Left renal pelvis (tissue), 4 donors: ENCODE data around the gene AAK1. TPM values are rescaled to one million over a fixed set of nuclear protein-coding genes. Genes with fewer than 3 reads are reported as not detected.
"Not testable (repeated sequence)": the region's sequence is repeated elsewhere in the genome, so short reads cannot be mapped to it uniquely, and the experiment has no call there.

Experiments used
- DNase-seq, 4 donors: peaks; one replicate each; pipeline ENCODE4 v3.0.0-alpha.2; 2013; ENCODE audit warnings: low read depth in 4 of 4, low spot score in 3 of 4
- polyA plus RNA-seq, 4 donors: library from polyadenylated mRNA; unstranded; fragments of 120-200 nt; gene quantifications; one replicate each; pipeline ENCODE4 v1.2.1, GENCODE V29; 2013; ENCODE audit not compliant: insufficient read length in 4 of 4

AAK1 gene
- polyA plus RNA-seq, 4 donors, result 17.5 to 25.5 (median 23.5) TPM

DNA sequence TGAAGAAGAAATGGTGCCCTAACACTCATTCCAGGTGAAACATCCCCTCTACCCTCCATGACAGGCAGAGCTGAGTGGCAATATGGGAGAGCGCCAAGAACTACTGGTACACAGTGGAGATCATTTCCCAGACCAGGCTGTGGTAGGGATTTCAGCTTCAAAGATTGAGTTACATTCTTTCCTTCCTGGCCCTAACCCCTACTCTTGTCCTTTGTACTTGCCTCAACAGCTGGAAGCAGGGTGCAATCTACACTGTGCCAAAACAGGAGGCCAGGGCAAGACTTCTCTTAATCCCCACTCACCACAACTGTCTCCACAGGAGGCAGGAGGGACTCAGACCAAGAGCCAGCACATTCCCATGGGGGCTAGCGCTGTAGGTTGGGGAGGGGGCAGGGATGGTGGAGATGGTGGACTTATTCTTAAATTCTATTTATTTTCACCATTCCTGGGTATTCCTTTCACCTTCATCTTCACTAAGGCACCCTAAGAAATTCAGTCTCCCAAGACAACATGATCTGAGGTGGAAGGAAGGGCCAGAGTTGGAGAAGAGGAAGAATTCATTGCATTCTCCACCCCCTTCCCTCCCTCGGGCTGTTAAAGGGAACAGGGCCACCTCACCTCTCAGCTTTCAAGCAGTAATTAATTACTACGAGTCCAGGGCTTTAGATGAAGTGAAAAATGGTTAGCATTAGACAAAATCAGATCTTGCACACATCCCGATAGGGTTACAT is 65.9 kb downstream of the AAK1 start:
- DNase-seq, result no peak

DNA sequence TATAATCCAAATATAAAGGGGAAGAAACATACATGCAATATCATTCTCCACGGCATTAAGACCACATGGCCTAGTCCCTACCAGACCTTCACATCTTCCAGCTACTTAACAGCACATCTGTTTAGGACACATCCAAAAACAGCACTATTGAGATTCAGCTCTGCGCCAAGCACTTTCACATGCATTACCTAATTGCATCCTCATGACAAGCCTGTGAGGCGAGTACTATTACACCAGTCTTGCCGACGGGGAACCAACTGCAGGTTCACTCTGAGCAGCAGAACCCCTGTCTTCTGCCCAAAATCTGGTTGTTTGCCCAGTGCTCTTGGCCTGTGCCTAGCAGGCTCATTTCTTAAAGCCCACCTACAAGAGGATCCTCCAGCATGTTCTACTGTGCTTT is 66.7 kb downstream of the AAK1 start:
- DNase-seq, result no peak

DNA sequence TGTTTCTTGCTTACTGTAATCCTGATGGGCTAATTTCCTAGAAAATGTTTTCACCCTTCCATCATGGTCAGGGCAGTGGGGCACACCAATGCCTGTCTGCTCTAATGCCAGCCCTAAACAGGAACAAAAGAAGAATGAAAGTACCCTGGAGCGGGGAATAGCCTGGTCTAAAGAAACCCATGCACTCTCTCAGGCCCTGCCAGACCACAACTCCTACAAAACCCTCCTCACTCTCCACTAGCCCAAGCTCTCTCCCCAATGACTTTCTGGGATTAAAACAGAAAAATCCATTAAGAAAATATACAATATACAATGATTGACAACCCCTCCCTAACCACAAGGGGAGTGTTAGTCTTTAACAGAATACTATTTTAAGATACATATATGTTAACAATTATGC is 67.6 kb downstream of the AAK1 start:
- DNase-seq, result no peak

DNA sequence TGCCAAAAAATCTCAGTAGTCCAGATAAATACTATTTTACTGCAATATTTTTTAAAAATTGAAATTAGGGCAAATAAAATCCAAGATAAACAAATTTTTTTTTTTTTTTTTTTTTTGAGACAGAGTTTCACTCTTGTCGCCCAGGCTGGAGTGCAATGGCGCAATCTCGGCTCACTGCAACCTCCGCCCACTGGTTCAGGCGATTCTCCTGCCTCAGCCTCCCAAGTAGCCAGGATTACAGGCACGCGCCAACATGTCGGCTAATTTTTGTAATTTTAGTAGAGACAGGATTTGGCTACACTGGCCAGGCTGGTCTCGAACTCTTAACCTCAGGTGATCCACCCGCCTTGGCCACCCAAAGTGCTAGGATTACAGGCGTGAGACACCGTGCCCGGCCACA is 68.2 kb downstream of the AAK1 start:
- not testable (repeated sequence) for DNase-seq

- no peak for DNase-seq
These were observed 70.9 kb downstream of the AAK1 start for GRCh38 chr2:69572641-69573040.

GRCh38 chr2:69571189-69571588 is 72.3 kb downstream of the AAK1 start:
- DNase-seq, result no peak

DNA sequence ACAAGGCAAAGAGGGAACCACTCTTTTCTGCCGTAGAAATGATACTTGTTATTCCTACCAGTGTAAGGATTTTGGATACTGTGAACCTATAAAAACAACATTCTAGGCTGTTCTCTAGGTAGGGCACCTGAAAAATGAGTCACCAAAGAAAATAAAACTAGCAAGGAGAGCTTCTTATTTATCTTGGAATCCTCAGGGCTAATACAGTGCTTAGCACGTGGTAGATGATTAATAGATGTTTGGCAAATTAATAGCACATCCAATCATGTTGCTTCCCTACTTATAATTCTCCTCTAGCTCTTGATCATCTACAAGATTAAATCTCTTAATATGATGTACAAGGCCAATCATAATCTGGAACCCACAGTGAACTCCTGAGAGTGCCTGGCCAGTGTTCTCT is 73.1 kb downstream of the AAK1 start:
- no peak for DNase-seq

GRCh38 chr2:69567909-69568300 is 75.6 kb downstream of the AAK1 start:
- DNase-seq, result no peak

- no peak for DNase-seq
These were observed 76.2 kb downstream of the AAK1 start for GRCh38 chr2:69567157-69567908.

DNA sequence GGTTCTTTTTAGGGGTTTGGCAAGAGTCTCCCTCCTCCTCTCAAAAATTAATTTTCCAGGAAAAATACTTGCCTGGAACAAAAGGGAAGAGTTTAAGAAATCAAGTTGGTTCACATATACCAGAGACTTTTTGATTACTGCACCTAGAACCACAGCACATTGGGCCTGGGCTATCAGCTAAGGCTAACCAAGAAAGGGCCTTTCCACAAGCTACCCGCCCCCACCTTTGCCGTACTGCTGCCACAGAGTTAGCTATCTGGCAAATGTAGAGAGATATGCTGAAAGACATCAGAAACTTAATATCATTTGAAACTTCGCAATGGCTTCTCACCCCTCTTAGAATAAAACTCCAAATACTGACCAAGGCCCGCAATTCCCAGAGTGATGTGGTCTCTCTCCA is 76.9 kb downstream of the AAK1 start:
- no peak for DNase-seq

DNA sequence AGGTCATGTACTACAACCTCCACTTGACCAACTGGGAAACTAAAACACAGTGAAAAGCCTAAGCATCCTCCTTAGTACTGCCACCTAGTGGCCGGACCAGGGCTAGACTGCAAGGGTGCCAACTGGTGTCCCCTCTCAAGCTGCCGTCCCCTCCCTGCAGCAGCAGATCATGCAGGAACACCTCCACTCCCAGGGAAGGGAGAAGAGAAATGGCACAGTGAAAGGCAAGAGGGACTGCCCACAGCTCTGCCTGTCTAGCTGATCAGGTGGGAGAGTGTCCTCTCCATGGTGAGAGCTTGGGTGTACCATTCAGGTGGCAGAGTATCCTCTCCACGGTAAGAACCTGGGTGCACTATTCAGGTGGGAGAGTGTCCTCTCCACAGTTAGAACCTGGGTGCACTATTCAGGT is 78.1 kb downstream of the AAK1 start:
- no peak for DNase-seq

GRCh38 chr2:69564604-69565003 is 78.9 kb downstream of the AAK1 start:
- DNase-seq, result no peak

DNA sequence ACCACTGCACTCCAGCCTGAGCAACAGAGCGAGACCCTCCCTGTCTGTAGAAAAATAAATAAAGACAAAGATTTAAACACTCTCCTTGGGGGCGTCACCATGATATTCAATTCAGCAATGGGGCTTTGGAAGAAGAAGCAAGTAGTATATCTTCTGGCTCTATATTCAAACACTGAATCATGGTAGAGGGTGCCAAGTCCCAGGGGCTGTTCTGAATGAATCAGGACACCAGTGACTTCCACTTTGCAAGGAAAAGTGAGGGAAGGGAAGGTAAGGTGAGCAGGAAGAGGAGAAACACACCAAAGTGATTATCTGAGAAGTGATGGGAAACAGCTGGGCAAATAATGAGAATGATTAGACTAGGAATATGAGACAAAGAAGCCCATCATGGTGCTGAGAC is 80.5 kb downstream of the AAK1 start:
- DNase-seq, result no peak

DNA sequence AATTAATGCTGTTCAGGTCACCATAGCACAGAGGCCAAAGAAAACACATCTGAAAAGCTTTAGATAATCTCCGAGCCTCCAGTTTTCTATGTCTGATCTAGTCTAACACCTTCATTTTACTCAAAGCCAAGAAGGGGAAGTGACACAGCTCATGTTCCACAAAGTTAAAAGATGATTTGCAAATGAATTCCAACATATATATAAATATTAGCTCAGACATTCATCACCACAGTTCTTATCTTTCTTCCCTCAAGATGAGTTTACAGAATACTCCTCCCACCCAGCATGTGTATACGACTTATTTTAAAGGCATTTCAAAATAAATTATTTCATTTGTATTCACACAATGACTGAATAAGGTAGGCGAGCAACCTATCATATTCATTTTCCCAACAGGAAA is 82.4 kb downstream of the AAK1 start:
- DNase-seq, result no peak

GRCh38 chr2:69560147-69560482 is 83.4 kb downstream of the AAK1 start:
- DNase-seq, result no peak

DNA sequence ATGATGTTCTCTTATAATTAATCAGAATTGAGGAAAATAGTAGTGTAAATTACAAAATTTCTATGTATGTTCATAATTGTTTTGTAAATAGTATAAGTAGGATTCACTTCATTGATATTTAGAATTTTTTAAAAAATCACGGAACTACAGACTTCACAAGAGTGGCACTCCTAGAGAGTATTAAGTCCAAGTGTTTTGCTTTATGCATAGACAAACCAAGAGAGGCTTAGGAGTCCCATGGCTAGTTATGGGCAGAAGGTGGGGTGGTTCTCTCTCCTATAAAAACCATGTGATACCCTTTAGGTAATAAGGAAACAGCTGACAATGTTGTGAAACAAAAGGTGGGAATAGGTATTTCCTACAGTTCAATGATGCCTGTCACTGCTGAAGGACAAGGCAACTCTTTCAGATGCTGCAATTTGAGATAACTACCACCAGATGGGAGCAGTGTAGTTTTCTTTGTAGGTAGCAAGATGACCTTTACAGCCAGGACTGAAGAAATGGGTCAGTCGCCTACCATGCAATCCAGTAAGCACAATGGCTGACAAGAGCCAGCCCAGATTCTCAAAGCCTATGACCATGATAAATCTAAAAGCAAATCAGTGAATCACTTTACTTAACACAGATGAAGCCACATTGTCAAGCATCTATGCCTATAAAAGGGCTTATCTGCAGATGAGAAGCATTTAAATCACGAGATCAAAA is 83.9 kb downstream of the AAK1 start:
- DNase-seq, result no peak

GRCh38 chr2:69556008-69556407 is 87.5 kb downstream of the AAK1 start:
- no peak for DNase-seq

GRCh38 chr2:69554981-69555380 is 88.6 kb downstream of the AAK1 start:
- DNase-seq, result no peak

DNA sequence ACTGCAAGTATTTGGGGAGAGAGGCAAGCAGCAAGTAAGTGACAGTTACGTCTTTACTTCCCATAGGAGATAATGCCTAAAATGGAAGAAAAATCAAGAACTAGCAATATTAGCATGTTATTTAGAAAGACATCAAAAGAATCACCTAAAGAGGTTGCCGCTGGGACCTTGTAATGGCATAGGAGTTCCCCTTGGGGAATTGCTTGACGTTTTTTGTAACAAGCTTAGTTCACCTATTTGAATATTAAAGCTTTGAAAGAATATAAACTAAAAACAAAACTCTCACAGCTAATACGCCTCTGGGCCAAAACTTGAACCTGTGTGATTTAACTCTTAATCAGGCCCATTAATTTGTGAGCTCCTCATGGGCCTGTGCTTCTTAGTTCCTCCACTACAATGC is 89.0 kb downstream of the AAK1 start:
- no peak for DNase-seq

GRCh38 chr2:69553991-69554390 is 89.5 kb downstream of the AAK1 start:
- DNase-seq, result no peak

- DNase-seq, result not testable (repeated sequence)
These were observed 93.0 kb downstream of the AAK1 start for GRCh38 chr2:69550511-69550910.

- no peak for DNase-seq
These were observed 94.1 kb downstream of the AAK1 start for GRCh38 chr2:69549421-69549820.
